Activated CD4-positive, alpha-beta T cell treated with anti-CD3 and anti-CD28 coated beads, Interleukin-2, amount 50 U/mL, for 48 hours (primary cell): ENCODE measurements around the gene SELP.
A peak's percentile ranks its signal among the peaks of the same experiment; 100 is the strongest.

Source experiments
- DNase-seq, 2 experiments: peaks; one replicate each; pipeline ENCODE4 v3.0.0-alpha.2; 2020

Gene SELP

GRCh38 chr1:169618367-169618766 is 11.6 kb downstream of the SELP start:
- no peak for DNase-seq

- DNase-seq = no peak
Observed at GRCh38 chr1:169615803-169616202, 14.1 kb downstream of the SELP start.

- no peak for DNase-seq
Observed at GRCh38 chr1:169610858-169611257, 19.1 kb downstream of the SELP start.

GRCh38 chr1:169610108-169610507 is 19.8 kb downstream of the SELP start:
- DNase-seq = no peak

- no peak for DNase-seq
Observed at GRCh38 chr1:169608226-169608625, 21.7 kb downstream of the SELP start.

- DNase-seq = peak; percentile 34 to 41
Observed at GRCh38 chr1:169604781-169605560, 25.0 kb downstream of the SELP start.

- DNase-seq = no peak
Observed at GRCh38 chr1:169601096-169601881, 28.6 kb downstream of the SELP start.

GRCh38 chr1:169595764-169596711 is 33.9 kb downstream of the SELP start:
- peak; percentile 22 to 40 for DNase-seq

- peak; percentile 22 to 45 for DNase-seq
Observed at GRCh38 chr1:169594391-169594790, 35.5 kb downstream of the SELP start.

GRCh38 chr1:169590932-169591331 is 39.0 kb downstream of the SELP start:
- peak in 1 of 2 experiments; percentile 28 for DNase-seq

GRCh38 chr1:169588785-169589485 is 41.0 kb downstream of the SELP start:
- peak; percentile 15 to 41 for DNase-seq

- no peak for DNase-seq
Observed at GRCh38 chr1:169588112-169588511, 41.8 kb downstream of the SELP start.

- peak; percentile 83 to 88 for DNase-seq
Observed at GRCh38 chr1:169586395-169587255, 43.3 kb downstream of the SELP start, which contains the start of gene F5. Gene F5 (minus strand): TSS chr1:169586481. CDS start chr1:169586386, 95 bp downstream.

GRCh38 chr1:169586067-169586394 is 43.9 kb downstream of the SELP start:
- no peak for DNase-seq

GRCh38 chr1:169585181-169585580 is 44.7 kb downstream of the SELP start:
- DNase-seq = no peak

GRCh38 chr1:169584483-169585144 is 45.3 kb downstream of the SELP start:
- DNase-seq = peak in 1 of 2 experiments; percentile 28

- no peak for DNase-seq
Observed at GRCh38 chr1:169577981-169578738, 51.8 kb downstream of the SELP start.

- DNase-seq = no peak
Observed at GRCh38 chr1:169576935-169577331, 53.0 kb downstream of the SELP start.

GRCh38 chr1:169576241-169576934 is 53.5 kb downstream of the SELP start:
- DNase-seq = no peak
